K562 (cell line): ENCODE data around the gene NRCAM. TPM values are rescaled to one million over a fixed set of nuclear protein-coding genes. Genes with fewer than 3 reads are reported as not detected.

ENCODE experiments used
- ATAC-seq: fragments of 200-7000 bp; cut with Tn5 transposase; 3 replicates; pipeline ENCODE4 v1.9.1; 2020; ENCODE audit warnings: moderate library complexity
- BruUV-seq: library from RNA; stranded (reverse); fragments of 400-500 nt; replicated peaks from 2 replicates; lab custom pipeline; 2021; lab: Mats Ljungman, UMichigan
- CTCF ChIA-PET: fragments of 300-600 bp; formaldehyde crosslinking; extraction: SDS; loops from one replicate; lab custom pipeline; 2021; ENCODE audit warnings: low intra/inter-chr PET ratio; lab: Yijun Ruan, JAX
- POLR2A ChIA-PET: fragments of 300-600, 350-650 bp; sonication (Branson Sonifier 250); formaldehyde crosslinking; extraction: SDS; loops from one replicate; lab custom pipeline; 2021; ENCODE audit warnings: antibody characterized with exemption, inconsistent platforms; lab: Yijun Ruan, JAX
- DNase-seq, 4 experiments: peaks; one replicate each; pipeline versions ENCODE4 v3.0.0 to v3.0.0-alpha.2; 2011 to 2018; ENCODE audit warnings: low spot score in 3 of 4, mixed read lengths in 3 of 4; ENCODE audit errors: extremely low read depth in 1 of 4
- FAIRE-seq: peaks from 2 replicates; lab custom pipeline; 2011; peaks lifted over from hg19 to GRCh38; lab: Jason Lieb, UNC
- H2AFZ ChIP-seq: 2 replicates; pipeline ENCODE4 v1.6.0; 2011; ENCODE audit warnings: low read depth, low read length, control low read depth, inconsistent platforms
- H3K27ac ChIP-seq: fragments of 200-600 bp; 3 replicates; pipeline ENCODE4 v1.8.0; 2011; ENCODE audit warnings: low read depth, mild to moderate bottlenecking, control low read depth, inconsistent platforms, low read length, moderate library complexity, mixed read lengths; ENCODE audit errors: extremely low read depth
- H3K27me3 ChIP-seq, 2 experiments: fragments of 300-600 bp in 1 of 2; 2 replicates in 1 of 2; 3 replicates in 1 of 2; pipeline versions ENCODE4 v1.6.0 to v1.8.0; 2011; ENCODE audit warnings: inconsistent platforms in 2 of 2, low read length in 2 of 2, mild to moderate bottlenecking in 1 of 2, mixed read lengths in 1 of 2, moderate library complexity in 1 of 2; ENCODE audit not compliant: control insufficient read depth in 2 of 2, insufficient read depth in 2 of 2
- H3K36me3 ChIP-seq: fragments of 300-600 bp; 3 replicates; pipeline ENCODE4 v1.8.0; 2011; ENCODE audit warnings: mild to moderate bottlenecking, low read length, inconsistent platforms; ENCODE audit not compliant: control insufficient read depth, insufficient read depth
- H3K4me1 ChIP-seq, 2 experiments: fragments of 200-600 bp in 1 of 2; replicated peaks in 1 of 2; 2 replicates in 1 of 2; 3 replicates in 1 of 2; pipeline versions ENCODE4 v1.5.1 to v1.8.0; 2011; ENCODE audit warnings: inconsistent platforms in 2 of 2, low read length in 2 of 2, mild to moderate bottlenecking in 1 of 2, mixed read lengths in 1 of 2, moderate library complexity in 1 of 2; ENCODE audit not compliant: control insufficient read depth in 2 of 2, insufficient read depth in 2 of 2
- H3K4me2 ChIP-seq: 2 replicates; pipeline ENCODE4 v1.6.1; 2011; ENCODE audit warnings: low read length, control low read depth, inconsistent platforms, mixed read lengths; ENCODE audit not compliant: insufficient read depth
- H3K4me3 ChIP-seq: fragments of 200-600 bp; sonication (generic), shearing (Covaris generic); 2 replicates; pipeline ENCODE4 v1.5.1; 2016; ENCODE audit warnings: control low read depth, inconsistent platforms
- H3K79me2 ChIP-seq: fragments of 200-600 bp; 3 replicates; pipeline ENCODE4 v1.8.0; 2011; ENCODE audit warnings: low read length, inconsistent platforms; ENCODE audit not compliant: control insufficient read depth, insufficient read depth
- H3K9ac ChIP-seq, 2 experiments: 2 replicates each; pipeline versions ENCODE4 v1.6.0 to v1.6.1; 2011; ENCODE audit warnings: low read depth in 2 of 2, low read length in 2 of 2, control low read depth in 1 of 2, inconsistent platforms in 1 of 2, mild to moderate bottlenecking in 1 of 2, mixed read lengths in 1 of 2; ENCODE audit not compliant: insufficient read depth in 1 of 2
- H3K9me1 ChIP-seq: one replicate; pipeline ENCODE4 v1.6.0; 2011; ENCODE audit warnings: inconsistent platforms, mild to moderate bottlenecking, low read length, moderate library complexity; ENCODE audit not compliant: control insufficient read depth, insufficient read depth
- H3K9me3 ChIP-seq: replicated peaks from 2 replicates; pipeline ENCODE4 v1.5.1; 2011; ENCODE audit warnings: low read depth, low read length, inconsistent platforms; ENCODE audit not compliant: control insufficient read depth, insufficient read depth
- H4K20me1 ChIP-seq: replicated peaks from 2 replicates; pipeline ENCODE4 v1.6.1; 2011; ENCODE audit warnings: low read length, inconsistent platforms, mixed read lengths; ENCODE audit not compliant: control insufficient read depth, insufficient read depth
- CCNT2 ChIP-seq: IDR thresholded peaks from 2 replicates; pipeline ENCODE4 v1.6.1; 2011; ENCODE audit warnings: borderline replicate concordance, low read depth, mild to moderate bottlenecking, moderate library complexity, mixed read lengths, low read length; ENCODE audit not compliant: insufficient read length; ENCODE audit errors: extremely low read depth
- RBM22 ChIP-seq: fragments of 200-400 bp; formaldehyde crosslinking; IDR thresholded peaks from 2 replicates; pipeline ENCODE4 v1.6.1; 2018; ENCODE audit warnings: low read length, low read depth; ENCODE audit not compliant: poor library complexity, severe bottlenecking
- ZBED1 ChIP-seq: IDR thresholded peaks from 2 replicates; pipeline ENCODE4 v1.6.1; 2014
- ZNF766 ChIP-seq: fragments of 200-800 bp; sonication (Bioruptor generic); conservative IDR thresholded peaks from 2 replicates; pipeline ENCODE4 v1.6.1; 2016; ENCODE audit warnings: missing genetic modification characterization, missing compliant biosample characterization
- WGBS: fragments of 100-300 bp; shearing (Covaris generic); methylation state at CpG from one replicate; pipeline ENCODE4 v1.1.6; 2016; ENCODE audit warnings: low coverage, mixed read lengths; ENCODE audit not compliant: insufficient coverage; ENCODE audit errors: missing lambda C conversion rate; 5-methylcytosine and 5-hydroxymethylcytosine counted together
- in situ Hi-C: fragments of 300-500 bp; cut with MboI; formaldehyde crosslinking; loops from 4 replicates; pipeline ENCODE4 v1.15.0; 2018; ENCODE audit warnings: inconsistent platforms, mixed read lengths
- intact Hi-C: fragments of 100-400 bp; cut with micrococcal nuclease; formaldehyde crosslinking; loops from 2 replicates; pipeline ENCODE4 v1.14.2; 2022
- polyA plus RNA-seq, 8 experiments: library from polyadenylated mRNA; depleted of rRNA in 4 of 8; stranded (reverse) in 5 of 8; unstranded in 3 of 8; fragments of >200 nt; fragmentation: Nextera tagmentation in 2 of 8; fragmentation: Illumina TruSeq in 1 of 8; extraction: Ambion mirVana in 2 of 8; extraction: Trizol in 1 of 8; gene quantifications; 2 replicates each; pipeline versions ENCODE4 v1.2.1 to v1.2.3, GENCODE V29; 2011 to 2014; ENCODE audit warnings: inconsistent platforms in 1 of 8, missing spikeins in 1 of 8
- total RNA-seq, 7 experiments: library from RNA; depleted of rRNA in 6 of 7; stranded (reverse); fragments of >200 nt in 6 of 7; fragmentation: Illumina TruSeq in 2 of 7; extraction: Trizol in 2 of 7; gene quantifications; 2 replicates each; pipeline versions ENCODE4 v1.2.1 to v1.2.3, GENCODE V29; 2011 to 2021; ENCODE audit warnings: low replicate concordance in 1 of 7
- TF ChIP-seq, protein P1 (sequence below): sonication (generic); formaldehyde crosslinking; IDR thresholded peaks from 2 replicates; pipeline ENCODE4 v1.8.1; 2023; ENCODE audit warnings: mild to moderate bottlenecking, missing genetic modification reagents

Gene NRCAM
- total and polyA plus RNA-seq, 9 of the 15 experiments (the other 6 are each of a cell fraction or from before 2014, with no cell fraction given): 0.03 to 0.54 (median 0.12) TPM; not detected in 1

GRCh38 chr7:108134486-108134885 is 321.8 kb downstream of the NRCAM start:
- H3K79me2 ChIP-seq: no peaks in the 10 kb centered on the region
- WGBS: 36% methylated on average over 1 of the region's 1 CpG
- BruUV-seq: no TSS peak
- TF ChIP-seq, protein P1, sequence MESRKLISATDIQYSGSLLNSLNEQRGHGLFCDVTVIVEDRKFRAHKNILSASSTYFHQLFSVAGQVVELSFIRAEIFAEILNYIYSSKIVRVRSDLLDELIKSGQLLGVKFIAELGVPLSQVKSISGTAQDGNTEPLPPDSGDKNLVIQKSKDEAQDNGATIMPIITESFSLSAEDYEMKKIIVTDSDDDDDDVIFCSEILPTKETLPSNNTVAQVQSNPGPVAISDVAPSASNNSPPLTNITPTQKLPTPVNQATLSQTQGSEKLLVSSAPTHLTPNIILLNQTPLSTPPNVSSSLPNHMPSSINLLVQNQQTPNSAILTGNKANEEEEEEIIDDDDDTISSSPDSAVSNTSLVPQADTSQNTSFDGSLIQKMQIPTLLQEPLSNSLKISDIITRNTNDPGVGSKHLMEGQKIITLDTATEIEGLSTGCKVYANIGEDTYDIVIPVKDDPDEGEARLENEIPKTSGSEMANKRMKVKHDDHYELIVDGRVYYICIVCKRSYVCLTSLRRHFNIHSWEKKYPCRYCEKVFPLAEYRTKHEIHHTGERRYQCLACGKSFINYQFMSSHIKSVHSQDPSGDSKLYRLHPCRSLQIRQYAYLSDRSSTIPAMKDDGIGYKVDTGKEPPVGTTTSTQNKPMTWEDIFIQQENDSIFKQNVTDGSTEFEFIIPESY (CRISPR knock-in tag): no peak
- TF ChIP-seq CCNT2 (no peak), RBM22 (no peak), ZBED1 (no peak), ZNF766 (CRISPR knock-in tag) (0 out of 2 replicates have a peak, but pooled peaks have one; percentile 42)
- no peak overlapping the region for H3K4me2 ChIP-seq
- DNase-seq (no peak), ATAC-seq (no peak), FAIRE-seq (no peak)
- no peaks in the 10 kb centered on the region for H3K9me3 ChIP-seq
- no peaks in the 10 kb centered on the region; a peak in 1 of 5 replicates for H3K27me3 ChIP-seq
- no peaks in the 10 kb centered on the region; a peak in 1 of 5 replicates for H3K4me1 ChIP-seq
- H3K9ac ChIP-seq: no peak overlapping the region
- no peak overlapping the region for H2AFZ ChIP-seq
- H3K27ac ChIP-seq: no peak overlapping the region
- POLR2A ChIA-PET: interaction anchor here (0.7 to 1.3 kb wide), 2 partner anchors 14 to 16 kb away, joined by 3 to 4 read pairs; no protein-coding TSS in a partner anchor
- intact Hi-C loops (no loop called here), in situ Hi-C loops (loop anchor here (25.0 kb wide), 2 partner anchors 397 to 922 kb away; partner anchors contain the start of gene CBLL1)
- CTCF ChIA-PET: interaction anchor here (0.6 to 0.7 kb wide), 2 partner anchors 33 to 297 kb away, joined by 3 read pairs; no protein-coding TSS in a partner anchor
- no peaks in the 10 kb centered on the region for H4K20me1 ChIP-seq
- H3K36me3 ChIP-seq: no peaks in the 10 kb centered on the region
- no peak overlapping the region for H3K4me3 ChIP-seq
- H3K9me1 ChIP-seq: no peaks in the 10 kb centered on the region
